Chondrocyte (in vitro differentiated cells): ENCODE measurements around the gene RBM26. TPM values are rescaled to one million over a fixed set of nuclear protein-coding genes. Genes with fewer than 3 reads are reported as not detected.

ENCODE experiments used
- DNase-seq: peaks from one replicate; pipeline ENCODE4 v3.0.0; 2021; ENCODE audit warnings: mixed read lengths, low spot score
- H3K27ac Mint-ChIP-seq: one replicate; pipeline ENCODE4 v1.8.0; 2021; ENCODE audit warnings: mild to moderate bottlenecking, moderate library complexity, mixed read lengths; ENCODE audit not compliant: unreplicated experiment
- H3K27me3 Mint-ChIP-seq: 2 replicates; pipeline ENCODE4 v1.8.0; 2021; ENCODE audit warnings: low read depth, mixed read lengths
- H3K36me3 Mint-ChIP-seq: 2 replicates; pipeline ENCODE4 v1.8.0; 2021; ENCODE audit warnings: low read depth, mixed read lengths
- H3K4me1 Mint-ChIP-seq: 2 replicates; pipeline ENCODE4 v1.8.0; 2021; ENCODE audit warnings: low read depth, mild to moderate bottlenecking, mixed read lengths
- H3K4me3 Mint-ChIP-seq: one replicate; pipeline ENCODE4 v1.8.0; 2021; ENCODE audit warnings: mild to moderate bottlenecking, moderate library complexity, mixed read lengths; ENCODE audit not compliant: unreplicated experiment
- H3K9me3 Mint-ChIP-seq: 2 replicates; pipeline ENCODE4 v1.8.0; 2021; ENCODE audit warnings: low read depth, mixed read lengths
- total RNA-seq: library from RNA; stranded (reverse); gene quantifications from 3 replicates; pipeline ENCODE4 v1.2.1, GENCODE V29; 2021
- TF ChIP-seq, protein P1 (sequence below): fragments of 200-600 bp; sonication (generic); IDR thresholded peaks from 2 replicates; pipeline ENCODE4 v1.5.0; 2021; ENCODE audit warnings: antibody characterized with exemption, mild to moderate bottlenecking, moderate library complexity

Gene RBM26
- total RNA-seq, 1 donor from 2014 or later, result 29.1 TPM

- Mint-ChIP-seq H3K4me1 (peaks cover 11% of the 10 kb centered on the region), H3K4me3 (no peak overlapping the region), H3K27ac (no peak overlapping the region), H3K27me3 (peaks cover 7% of the 10 kb centered on the region), H3K36me3 (peaks cover 2% of the 10 kb centered on the region), H3K9me3 (peaks cover 7% of the 10 kb centered on the region)
- TF ChIP-seq, protein P1, sequence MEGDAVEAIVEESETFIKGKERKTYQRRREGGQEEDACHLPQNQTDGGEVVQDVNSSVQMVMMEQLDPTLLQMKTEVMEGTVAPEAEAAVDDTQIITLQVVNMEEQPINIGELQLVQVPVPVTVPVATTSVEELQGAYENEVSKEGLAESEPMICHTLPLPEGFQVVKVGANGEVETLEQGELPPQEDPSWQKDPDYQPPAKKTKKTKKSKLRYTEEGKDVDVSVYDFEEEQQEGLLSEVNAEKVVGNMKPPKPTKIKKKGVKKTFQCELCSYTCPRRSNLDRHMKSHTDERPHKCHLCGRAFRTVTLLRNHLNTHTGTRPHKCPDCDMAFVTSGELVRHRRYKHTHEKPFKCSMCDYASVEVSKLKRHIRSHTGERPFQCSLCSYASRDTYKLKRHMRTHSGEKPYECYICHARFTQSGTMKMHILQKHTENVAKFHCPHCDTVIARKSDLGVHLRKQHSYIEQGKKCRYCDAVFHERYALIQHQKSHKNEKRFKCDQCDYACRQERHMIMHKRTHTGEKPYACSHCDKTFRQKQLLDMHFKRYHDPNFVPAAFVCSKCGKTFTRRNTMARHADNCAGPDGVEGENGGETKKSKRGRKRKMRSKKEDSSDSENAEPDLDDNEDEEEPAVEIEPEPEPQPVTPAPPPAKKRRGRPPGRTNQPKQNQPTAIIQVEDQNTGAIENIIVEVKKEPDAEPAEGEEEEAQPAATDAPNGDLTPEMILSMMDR, result no peak
- no peak for DNase-seq
Observed at GRCh38 chr13:79307433-79307861, 98.6 kb downstream of the RBM26 start.

GRCh38 chr13:79306650-79307049 is 99.4 kb downstream of the RBM26 start:
- Mint-ChIP-seq H3K9me3 (peaks cover 13% of the 10 kb centered on the region), H3K36me3 (no peaks in the 10 kb centered on the region), H3K4me1 (peaks cover 8% of the 10 kb centered on the region), H3K27ac (no peak overlapping the region), H3K27me3 (peaks cover 8% of the 10 kb centered on the region), H3K4me3 (no peak overlapping the region)
- TF ChIP-seq, protein P1, result no peak
- no peak for DNase-seq

DNA sequence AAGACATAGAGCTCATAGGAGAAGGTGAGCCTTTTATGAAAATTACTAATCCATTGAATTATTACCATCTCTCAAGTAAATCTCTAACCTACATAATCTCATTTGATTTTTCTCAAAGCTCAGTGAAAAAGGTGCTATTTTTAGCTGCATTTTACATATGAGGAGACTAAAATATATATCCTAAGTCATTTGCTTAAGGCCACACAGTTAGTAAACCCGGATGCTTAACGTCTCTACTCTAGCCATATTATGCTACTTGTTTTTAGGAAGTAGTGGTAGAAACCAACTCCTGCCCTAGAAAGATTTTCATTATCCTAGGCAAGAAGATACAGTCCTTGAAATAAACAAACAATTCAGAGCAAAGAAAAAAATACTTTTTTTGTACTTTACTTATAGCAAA is 108.9 kb downstream of the RBM26 start:
- peaks cover 8% of the 10 kb centered on the region for H3K36me3 Mint-ChIP-seq
- peaks cover 11% of the 10 kb centered on the region for H3K9me3 Mint-ChIP-seq
- H3K4me1 Mint-ChIP-seq, result no peaks in the 10 kb centered on the region
- no peak overlapping the region for H3K27ac Mint-ChIP-seq
- no peak for DNase-seq
- H3K4me3 Mint-ChIP-seq, result no peak overlapping the region
- TF ChIP-seq, protein P1, result no peak
- peaks cover 9% of the 10 kb centered on the region for H3K27me3 Mint-ChIP-seq

DNA sequence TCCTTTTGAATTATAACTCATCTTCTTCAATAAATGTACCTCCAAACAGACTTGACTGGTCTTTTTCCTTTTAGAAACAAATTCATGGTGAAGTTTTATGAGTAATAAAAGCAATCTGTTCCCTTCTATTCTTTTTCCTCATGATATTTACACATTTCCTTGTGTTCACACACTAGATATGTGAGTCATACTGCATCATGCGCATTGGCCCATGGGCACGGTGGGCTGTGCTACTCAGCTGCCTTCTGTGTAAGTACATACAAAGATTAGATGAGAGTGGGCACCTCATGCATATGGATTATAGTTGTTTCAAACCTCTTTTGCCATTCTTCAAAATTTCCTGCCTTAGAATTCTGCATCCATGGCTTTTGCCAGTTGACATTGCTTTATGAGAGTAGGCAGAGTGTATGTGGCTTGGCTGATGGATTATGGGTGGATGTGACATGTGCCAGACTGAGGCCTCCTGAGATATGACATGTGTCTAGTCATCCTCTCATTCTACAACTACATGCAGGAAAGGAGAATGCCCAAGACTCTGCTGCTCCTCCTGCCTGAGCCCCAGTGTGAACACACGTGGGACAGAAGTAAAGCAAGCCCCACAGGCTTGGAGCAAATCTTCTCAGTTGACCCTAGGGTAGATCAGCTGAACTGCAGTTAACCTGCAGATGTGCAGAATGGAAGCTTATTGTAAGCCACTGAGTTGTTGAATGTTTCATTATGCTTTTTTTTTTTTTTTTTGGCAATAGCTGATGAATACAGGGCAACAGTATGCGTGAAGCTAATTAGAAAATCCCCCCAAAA is 109.9 kb downstream of the RBM26 start:
- Mint-ChIP-seq H3K27ac (no peak overlapping the region), H3K4me3 (no peak overlapping the region), H3K9me3 (peaks cover 3% of the 10 kb centered on the region), H3K4me1 (no peaks in the 10 kb centered on the region), H3K36me3 (peaks cover 4% of the 10 kb centered on the region), H3K27me3 (peaks cover 9% of the 10 kb centered on the region)
- no peak for DNase-seq
- TF ChIP-seq, protein P1, result no peak

DNA sequence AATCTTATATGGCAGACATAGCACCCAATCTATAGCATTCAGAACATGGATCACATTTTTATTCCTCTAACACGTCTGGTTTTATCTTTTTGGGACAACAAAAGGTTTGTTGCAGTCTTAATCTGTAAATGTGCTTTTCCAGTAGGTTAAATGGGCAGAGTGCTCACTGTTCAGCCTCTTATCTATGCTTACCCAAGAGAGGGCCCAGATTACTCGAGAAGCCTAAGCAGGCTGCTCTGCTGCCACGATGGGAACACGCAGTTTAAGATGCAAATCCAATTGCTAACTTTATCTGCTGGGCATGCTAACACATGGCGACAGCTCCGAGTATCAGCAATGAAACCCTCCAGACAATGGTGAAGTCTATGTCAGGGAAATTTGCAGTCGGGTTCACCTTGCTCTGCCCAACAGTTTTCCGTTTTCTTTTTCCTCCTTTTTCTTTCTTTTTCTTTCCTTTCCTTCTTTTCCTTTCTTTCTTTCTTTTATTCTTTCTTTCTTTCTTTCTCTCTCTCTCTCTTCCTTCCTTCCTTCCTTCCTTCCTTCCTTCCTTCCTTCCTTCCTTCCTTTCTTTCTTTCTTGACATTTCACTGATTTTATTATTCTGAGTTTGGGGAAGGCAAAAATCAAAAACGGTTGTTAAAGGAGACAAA is 115.3 kb downstream of the RBM26 start:
- Mint-ChIP-seq H3K27me3 (peaks cover 11% of the 10 kb centered on the region), H3K36me3 (peaks cover 2% of the 10 kb centered on the region), H3K27ac (no peak overlapping the region), H3K4me3 (no peak overlapping the region), H3K9me3 (no peaks in the 10 kb centered on the region), H3K4me1 (no peaks in the 10 kb centered on the region)
- TF ChIP-seq, protein P1, result no peak
- no peak for DNase-seq
